B cell (primary cell): ENCODE data around the gene RIPOR3.

Experiments
- EZH2 ChIP-seq: IDR thresholded peaks from 2 replicates; pipeline ENCODE4 v1.6.1; 2012; ENCODE audit warnings: borderline replicate concordance, low read depth, mild to moderate bottlenecking, moderate library complexity, low read length; ENCODE audit not compliant: insufficient read depth, poor library complexity, severe bottlenecking
- TF ChIP-seq, protein P1 (sequence below): fragments of 200-600 bp; IDR thresholded peaks from one replicate; pipeline ENCODE4 v1.8.0; 2022; ENCODE audit warnings: antibody characterized with exemption, mild to moderate bottlenecking

DNA sequence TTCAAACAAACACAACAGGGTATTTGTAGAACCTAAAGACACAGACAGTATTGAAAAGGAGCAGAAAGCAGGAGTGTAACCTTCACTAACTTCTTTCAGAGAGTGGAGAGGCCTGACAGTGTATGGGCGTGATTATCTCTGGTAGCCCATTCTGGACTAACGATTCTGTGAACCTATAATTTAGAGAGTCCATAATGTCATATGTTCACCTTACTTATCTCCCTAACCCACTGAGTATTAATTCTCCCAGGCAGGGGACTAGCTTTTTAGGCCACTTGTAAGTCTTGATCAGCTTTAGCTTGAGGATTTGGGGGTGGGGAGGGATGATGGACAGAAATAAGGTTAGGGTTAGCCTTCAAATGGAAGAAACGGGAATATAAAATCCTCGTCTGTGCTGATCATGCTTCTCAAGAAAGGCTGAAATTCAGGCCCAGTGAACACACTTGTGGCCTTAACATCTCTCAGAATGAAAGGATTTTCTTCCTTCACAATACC lies 37.2 kb upstream of the RIPOR3 start:
- TF ChIP-seq, protein P1, sequence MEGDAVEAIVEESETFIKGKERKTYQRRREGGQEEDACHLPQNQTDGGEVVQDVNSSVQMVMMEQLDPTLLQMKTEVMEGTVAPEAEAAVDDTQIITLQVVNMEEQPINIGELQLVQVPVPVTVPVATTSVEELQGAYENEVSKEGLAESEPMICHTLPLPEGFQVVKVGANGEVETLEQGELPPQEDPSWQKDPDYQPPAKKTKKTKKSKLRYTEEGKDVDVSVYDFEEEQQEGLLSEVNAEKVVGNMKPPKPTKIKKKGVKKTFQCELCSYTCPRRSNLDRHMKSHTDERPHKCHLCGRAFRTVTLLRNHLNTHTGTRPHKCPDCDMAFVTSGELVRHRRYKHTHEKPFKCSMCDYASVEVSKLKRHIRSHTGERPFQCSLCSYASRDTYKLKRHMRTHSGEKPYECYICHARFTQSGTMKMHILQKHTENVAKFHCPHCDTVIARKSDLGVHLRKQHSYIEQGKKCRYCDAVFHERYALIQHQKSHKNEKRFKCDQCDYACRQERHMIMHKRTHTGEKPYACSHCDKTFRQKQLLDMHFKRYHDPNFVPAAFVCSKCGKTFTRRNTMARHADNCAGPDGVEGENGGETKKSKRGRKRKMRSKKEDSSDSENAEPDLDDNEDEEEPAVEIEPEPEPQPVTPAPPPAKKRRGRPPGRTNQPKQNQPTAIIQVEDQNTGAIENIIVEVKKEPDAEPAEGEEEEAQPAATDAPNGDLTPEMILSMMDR, result no peak
- no peak for TF ChIP-seq EZH2
